Fibroblast of skin of back (primary cell): ENCODE data around the gene OPRM1. TPM values are rescaled to one million over a fixed set of nuclear protein-coding genes. Genes with fewer than 3 reads are reported as not detected.
"Not testable (repeated sequence)": the region's sequence is repeated elsewhere in the genome, so short reads cannot be mapped to it uniquely, and the experiment has no call there.

Experiments used
- DNase-seq: peaks from one replicate; pipeline ENCODE4 v3.0.0-alpha.2; 2013
- polyA plus RNA-seq, 2 experiments: library from polyadenylated mRNA; unstranded; fragments of 120-200 nt; gene quantifications; one replicate each; pipeline ENCODE4 v1.2.1, GENCODE V29; 2013; ENCODE audit not compliant: insufficient read length in 2 of 2

OPRM1 gene
- polyA plus RNA-seq (2013, experiment 1 of 2; ENCODE audit: insufficient read length), result not detected
- not detected for polyA plus RNA-seq (2013, experiment 2 of 2; ENCODE audit: insufficient read length)

- peak; percentile 40 for DNase-seq
These were observed at the start of gene OPRM1 for GRCh38 chr6:154039231-154039842. OPRM1 (plus strand) TSS chr6:154039240; CDS start chr6:154039545, 305 bp downstream.

GRCh38 chr6:153989989-153990388 lies 49.1 kb upstream of the OPRM1 start:
- DNase-seq, result no peak

- DNase-seq, result no peak
These were observed 45.0 kb upstream of the OPRM1 start for GRCh38 chr6:153994004-153994403.

- no peak for DNase-seq
These were observed 44.2 kb upstream of the OPRM1 start for GRCh38 chr6:153994811-153995210.

GRCh38 chr6:153997221-153997620 lies 41.8 kb upstream of the OPRM1 start:
- DNase-seq, result no peak

- no peak for DNase-seq
These were observed 37.4 kb upstream of the OPRM1 start for GRCh38 chr6:154001494-154002285.

- DNase-seq, result no peak
These were observed 36.1 kb upstream of the OPRM1 start for GRCh38 chr6:154002894-154003293.

GRCh38 chr6:154010371-154010770 lies 28.7 kb upstream of the OPRM1 start:
- no peak for DNase-seq

GRCh38 chr6:154012852-154013251 lies 26.2 kb upstream of the OPRM1 start:
- no peak for DNase-seq

GRCh38 chr6:154017786-154018185 lies 21.3 kb upstream of the OPRM1 start:
- DNase-seq, result no peak

GRCh38 chr6:154030646-154031045 lies 8.4 kb upstream of the OPRM1 start:
- DNase-seq, result no peak

- no peak for DNase-seq
These were observed 2.0 kb downstream of the OPRM1 start for GRCh38 chr6:154041001-154041400.

- DNase-seq, result no peak
These were observed 14.1 kb downstream of the OPRM1 start for GRCh38 chr6:154053141-154053540.

GRCh38 chr6:154056536-154056935 lies 17.5 kb downstream of the OPRM1 start:
- DNase-seq, result no peak

GRCh38 chr6:154057098-154057497 lies 18.1 kb downstream of the OPRM1 start:
- DNase-seq, result no peak

GRCh38 chr6:154058963-154059680 lies 20.1 kb downstream of the OPRM1 start:
- DNase-seq, result no peak

- DNase-seq, result no peak
These were observed 21.0 kb downstream of the OPRM1 start for GRCh38 chr6:154060076-154060475.

- no peak for DNase-seq
These were observed 31.0 kb downstream of the OPRM1 start for GRCh38 chr6:154070041-154070440.

GRCh38 chr6:154070657-154071056 lies 31.6 kb downstream of the OPRM1 start:
- no peak for DNase-seq

GRCh38 chr6:154071236-154071635 lies 32.2 kb downstream of the OPRM1 start:
- DNase-seq, result no peak

- DNase-seq, result no peak
These were observed 32.7 kb downstream of the OPRM1 start for GRCh38 chr6:154071711-154072110.

- DNase-seq, result not testable (repeated sequence)
These were observed 39.6 kb downstream of the OPRM1 start for GRCh38 chr6:154078596-154078995.

GRCh38 chr6:154080461-154081189 lies 41.6 kb downstream of the OPRM1 start:
- peak; percentile 1 for DNase-seq
